Stimulated activated CD4-positive, alpha-beta T cell treated with anti-CD3 and anti-CD28 coated beads, Interleukin-1b, Interleukin-23, amount 100 ng/mL, for 1 hour (primary cell): Measurements from ENCODE around the gene SH3BP4.
A peak's percentile ranks its signal among the peaks of the same experiment; 100 is the strongest.

ENCODE experiments used
- DNase-seq, 2 donors: peaks; one replicate each; pipeline ENCODE4 v3.0.0-alpha.2; 2020; ENCODE audit warnings: low read depth in 2 of 2

Gene SH3BP4, protein sequence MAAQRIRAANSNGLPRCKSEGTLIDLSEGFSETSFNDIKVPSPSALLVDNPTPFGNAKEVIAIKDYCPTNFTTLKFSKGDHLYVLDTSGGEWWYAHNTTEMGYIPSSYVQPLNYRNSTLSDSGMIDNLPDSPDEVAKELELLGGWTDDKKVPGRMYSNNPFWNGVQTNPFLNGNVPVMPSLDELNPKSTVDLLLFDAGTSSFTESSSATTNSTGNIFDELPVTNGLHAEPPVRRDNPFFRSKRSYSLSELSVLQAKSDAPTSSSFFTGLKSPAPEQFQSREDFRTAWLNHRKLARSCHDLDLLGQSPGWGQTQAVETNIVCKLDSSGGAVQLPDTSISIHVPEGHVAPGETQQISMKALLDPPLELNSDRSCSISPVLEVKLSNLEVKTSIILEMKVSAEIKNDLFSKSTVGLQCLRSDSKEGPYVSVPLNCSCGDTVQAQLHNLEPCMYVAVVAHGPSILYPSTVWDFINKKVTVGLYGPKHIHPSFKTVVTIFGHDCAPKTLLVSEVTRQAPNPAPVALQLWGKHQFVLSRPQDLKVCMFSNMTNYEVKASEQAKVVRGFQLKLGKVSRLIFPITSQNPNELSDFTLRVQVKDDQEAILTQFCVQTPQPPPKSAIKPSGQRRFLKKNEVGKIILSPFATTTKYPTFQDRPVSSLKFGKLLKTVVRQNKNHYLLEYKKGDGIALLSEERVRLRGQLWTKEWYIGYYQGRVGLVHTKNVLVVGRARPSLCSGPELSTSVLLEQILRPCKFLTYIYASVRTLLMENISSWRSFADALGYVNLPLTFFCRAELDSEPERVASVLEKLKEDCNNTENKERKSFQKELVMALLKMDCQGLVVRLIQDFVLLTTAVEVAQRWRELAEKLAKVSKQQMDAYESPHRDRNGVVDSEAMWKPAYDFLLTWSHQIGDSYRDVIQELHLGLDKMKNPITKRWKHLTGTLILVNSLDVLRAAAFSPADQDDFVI

DNA sequence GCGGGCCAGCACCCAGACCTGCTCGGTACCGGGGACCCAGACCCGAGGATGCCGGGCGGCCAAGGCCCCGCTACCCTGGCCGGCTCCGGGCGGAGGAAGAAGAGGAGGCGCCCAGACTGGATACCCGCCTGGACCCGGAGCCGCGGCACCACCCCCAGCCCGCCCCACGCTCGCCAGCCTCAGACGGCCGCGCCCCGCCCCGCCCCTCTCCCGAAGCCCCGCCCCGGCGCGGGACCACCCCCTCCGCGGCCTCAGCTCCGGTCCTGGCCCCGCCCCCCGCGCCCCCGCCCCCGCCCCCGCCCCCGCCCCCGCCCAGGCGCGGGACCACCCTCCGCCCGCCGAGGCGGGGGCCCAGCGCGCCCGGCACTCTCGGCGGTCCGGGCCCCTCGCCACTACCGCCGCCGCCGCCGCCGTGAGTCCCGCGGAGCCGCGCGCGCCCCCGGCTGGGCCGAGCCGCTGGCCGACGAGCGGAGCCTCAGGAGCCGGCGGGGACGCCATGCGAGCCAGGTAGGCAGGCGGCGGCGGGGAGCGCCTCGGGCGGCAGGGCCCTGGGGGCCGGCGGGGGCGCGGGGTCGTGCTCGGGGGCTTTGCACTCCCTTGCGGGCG is at the start of gene SH3BP4:
Gene SH3BP4, plus strand, starts transcription at position 354 of the 606 bp plus-strand sequence. CDS start 82,986 bp downstream, outside the sequence.
- peak in 1 of 2 donors; percentile 29 for DNase-seq

DNA sequence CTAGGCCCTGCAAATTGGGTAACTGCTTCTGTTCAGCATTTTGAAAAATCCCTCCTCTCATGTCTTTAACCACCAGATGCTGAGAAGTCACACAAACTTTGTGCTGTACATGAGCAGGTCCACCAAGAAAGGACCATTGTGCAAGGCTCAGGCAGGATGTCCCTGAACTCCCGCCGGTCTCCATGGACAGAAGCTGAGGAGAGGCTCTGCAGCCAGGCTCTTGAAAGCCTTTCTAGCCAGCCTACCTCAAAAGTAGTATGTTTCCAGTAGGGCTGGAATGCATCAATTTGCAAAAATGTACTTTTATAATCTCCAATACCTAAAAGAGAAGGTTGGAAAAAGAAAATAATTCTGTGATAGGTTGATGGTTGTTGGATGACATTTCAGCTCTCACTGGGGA is 47.0 kb upstream of the SH3BP4 start:
- DNase-seq = no peak

DNA sequence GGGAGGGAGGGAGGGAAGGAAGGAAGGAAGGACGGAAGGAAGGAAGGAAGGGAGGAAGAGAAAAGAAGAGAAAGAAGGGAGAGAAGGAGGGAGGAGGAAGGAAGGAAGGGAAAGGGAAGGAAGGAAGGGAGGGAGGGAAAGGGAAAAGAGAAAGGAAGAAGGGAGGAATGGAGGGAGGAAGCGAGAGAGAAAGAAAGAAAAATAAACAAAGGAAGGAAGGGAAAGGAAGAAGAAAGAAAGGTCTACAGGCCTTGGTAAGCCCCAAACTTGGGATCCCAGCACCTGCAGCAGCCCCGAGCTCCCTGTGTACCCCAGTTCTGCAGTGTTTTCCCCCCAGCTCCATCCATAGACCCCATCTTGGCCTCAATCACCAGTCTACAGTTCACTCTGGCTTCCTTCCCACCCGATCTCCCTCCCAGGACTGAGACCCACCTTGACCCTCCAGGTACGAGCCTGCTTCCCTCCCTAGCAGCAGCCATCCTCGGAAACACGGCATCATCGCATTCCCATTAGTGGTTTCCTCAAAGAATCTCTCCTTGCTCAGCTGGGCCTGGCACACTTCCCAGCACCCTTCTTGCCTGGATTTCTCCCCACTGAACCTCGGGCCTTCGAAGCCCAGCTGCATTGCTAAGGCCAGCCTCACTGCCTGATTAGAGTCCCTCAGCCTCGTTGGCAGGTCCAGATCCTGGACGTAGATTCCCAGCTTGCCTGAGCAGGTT is 46.1 kb upstream of the SH3BP4 start:
- DNase-seq = no peak

DNA sequence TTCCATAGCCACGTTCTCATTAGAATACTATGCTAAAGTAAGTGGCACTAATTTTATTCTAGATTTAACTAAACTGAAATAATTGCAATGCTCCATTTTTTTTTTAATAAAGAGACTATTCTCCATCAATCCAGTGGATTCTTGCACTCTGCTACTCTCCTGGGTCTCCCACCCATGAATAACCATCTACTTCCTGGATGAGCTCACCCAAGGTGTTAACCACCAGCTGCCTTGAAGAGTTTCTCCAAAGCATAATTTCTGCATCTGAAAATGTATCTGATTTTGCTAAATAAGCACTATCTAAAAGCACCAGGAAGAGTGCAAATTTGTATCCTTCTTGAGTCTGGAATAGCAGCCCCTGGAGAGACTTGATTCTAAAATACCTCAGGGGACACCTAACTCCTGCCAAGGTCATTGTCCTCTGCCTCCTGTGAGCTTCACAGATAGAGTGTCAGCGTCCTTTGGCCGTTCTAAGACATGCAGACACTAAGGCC is 41.6 kb upstream of the SH3BP4 start:
- DNase-seq = no peak

DNA sequence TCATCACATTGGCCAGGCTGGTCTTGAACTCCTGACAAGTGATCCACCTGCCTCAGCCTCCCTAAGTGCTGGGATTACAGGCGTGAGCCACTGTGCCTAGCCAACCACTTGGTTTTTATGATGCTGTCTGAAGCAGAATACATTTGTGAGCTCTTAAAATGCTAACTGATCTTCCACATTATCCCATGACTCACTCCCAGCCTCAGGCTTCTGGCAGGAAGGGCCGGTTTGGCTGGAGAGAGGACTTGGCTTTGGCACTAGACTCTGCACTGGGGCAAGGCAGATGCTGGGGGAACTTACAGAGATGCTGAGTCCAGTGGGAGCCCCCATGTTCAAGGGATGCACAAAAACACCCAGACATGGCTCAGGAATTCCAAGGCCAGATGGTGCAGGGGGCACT is 40.5 kb upstream of the SH3BP4 start:
- DNase-seq = no peak

DNA sequence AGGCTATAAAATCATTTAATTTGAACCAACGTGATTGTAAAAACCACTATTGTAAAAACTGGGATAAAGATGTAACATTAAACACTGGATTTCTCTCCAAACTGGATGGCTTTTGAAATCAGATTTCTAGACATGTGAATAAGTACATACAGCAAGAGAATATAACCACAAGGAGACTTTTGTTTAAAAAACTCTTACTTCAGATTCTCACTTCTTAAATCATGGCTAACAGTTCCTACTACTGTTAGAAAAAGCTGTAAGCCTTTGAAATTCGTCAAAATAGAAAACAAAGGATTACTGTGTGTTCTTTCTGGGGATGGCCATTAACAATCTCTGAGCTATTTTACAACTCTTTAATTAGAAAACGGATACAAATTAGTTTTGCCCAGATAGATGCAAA is 39.4 kb upstream of the SH3BP4 start:
- DNase-seq = no peak

DNA sequence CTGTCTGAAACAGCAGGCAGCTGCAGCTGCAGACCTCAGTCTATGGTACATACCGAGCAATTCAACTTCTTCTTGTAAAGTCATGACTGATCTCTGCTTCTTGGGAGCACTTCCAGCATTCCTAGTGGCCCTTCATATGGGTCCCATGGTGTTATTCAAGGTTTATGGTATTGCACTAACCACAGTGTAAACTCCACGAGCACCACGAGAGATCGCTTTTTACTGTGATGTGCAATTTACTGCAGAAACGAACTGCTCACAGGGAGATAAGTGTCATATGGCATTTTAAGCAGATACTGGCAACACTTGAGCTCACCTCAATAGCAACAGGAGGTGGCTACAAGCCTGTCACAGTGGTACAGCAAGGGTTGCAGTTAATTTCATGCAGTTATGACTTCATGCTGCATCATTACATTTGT is 38.6 kb upstream of the SH3BP4 start:
- no peak for DNase-seq

DNA sequence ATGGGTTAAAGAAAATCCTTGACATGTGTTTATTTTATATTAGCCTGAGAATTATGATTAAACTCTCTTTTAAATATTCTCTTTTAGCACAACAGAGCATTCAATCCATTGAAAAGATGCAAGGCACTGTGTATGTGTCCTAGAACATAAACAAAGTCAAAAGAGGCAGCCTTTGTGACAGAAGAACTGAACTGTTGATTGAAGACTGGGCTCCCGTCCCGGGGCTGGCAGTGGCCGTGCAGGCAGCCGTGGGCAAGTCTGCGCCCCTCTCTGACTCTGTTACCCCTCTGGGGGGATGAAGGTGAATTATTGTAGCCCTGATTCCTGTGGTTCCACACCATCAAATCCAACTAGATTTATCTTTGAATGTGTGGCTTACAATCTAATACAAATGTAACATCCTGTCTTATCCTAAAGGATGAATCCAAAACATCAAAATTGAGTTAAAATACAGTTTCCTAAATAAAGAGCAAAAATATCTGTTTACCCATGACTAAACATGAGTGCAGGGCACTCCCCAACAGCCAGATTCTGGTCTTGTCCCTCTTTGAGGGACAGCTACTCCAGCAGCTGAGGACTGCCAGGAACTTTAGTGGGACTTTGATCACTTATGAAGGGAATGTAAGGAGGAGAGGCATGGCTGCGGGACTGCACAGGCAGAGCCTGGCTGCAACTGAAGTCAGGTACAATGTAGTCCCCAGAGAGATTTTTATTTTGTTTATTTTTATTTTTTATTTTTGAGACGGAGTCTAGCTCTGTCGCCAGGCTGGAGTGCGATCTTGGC is 37.3 kb upstream of the SH3BP4 start:
- DNase-seq = no peak

DNA sequence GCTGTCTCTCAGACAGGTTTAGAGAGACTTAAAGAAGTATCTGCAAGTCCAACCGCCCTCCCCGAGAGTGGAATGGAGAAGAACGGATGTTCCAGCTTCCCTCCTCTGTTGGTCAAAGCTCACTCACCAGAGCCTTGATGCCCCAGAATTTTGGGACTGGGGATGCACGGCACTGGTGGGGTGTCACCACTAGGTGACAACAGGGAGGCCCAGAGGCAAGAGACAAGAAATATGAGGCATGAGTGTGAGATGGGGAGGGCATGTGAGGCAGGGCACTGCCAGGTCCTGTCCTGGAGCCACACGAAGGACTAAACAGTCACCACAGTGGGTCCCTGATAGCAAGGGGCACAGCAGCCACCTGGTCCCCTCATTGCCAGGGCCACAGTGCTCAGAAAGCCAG is 35.1 kb upstream of the SH3BP4 start:
- DNase-seq = no peak

DNA sequence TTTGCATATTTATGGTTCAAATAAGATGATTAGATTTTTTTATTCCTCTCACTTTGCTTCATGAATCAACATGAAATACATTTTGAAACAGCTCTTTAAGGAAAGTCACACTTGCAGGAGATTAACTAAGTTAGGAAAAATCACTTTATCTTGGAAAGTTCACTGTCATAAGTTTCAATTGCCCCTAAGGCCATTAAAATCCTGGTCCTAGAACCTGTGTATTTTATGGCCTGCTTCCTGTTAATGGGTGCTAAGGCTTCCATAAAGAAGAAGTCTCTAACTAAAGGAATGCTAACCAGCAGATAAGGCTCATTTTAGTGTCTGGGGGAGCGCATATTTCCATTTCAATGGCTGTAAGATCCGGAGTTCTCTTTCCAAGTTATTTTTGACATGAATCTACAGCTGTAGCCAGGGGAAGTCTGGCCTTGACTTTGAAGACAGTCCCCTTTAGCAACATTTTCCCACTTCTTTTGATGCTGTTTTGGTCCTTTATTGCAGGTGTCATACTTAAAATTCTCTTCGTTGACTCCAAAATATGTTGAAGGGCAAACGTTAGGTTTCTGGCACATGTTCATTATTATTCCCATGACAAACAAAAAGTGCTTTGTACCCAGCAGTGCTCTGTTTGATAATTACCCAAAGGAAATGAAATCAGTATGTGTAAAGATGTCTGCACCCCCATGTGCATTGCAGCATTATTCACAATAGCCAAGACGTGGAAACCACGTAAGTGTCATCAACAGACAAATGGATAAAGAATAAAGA is 34.4 kb upstream of the SH3BP4 start:
- no peak for DNase-seq

DNA sequence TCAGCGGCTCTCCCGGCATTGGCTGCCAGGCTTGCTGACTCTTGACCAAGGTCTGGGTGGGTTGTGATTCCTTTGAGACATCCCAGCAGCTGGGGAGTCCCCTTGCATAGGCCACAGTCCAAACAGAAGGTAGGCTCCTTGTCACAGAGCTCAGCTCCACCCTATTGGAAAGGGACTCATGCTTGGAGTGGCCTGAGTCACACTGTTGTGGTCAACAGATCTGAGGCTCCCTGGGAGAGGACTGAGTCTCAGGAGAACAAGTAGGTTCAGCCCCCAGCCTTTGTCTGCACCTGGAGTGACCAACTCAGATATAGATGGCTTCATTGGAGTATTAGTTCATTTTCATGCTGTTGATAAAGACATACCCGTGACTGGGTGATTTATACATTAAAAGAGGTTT is 32.1 kb upstream of the SH3BP4 start:
- no peak for DNase-seq

DNA sequence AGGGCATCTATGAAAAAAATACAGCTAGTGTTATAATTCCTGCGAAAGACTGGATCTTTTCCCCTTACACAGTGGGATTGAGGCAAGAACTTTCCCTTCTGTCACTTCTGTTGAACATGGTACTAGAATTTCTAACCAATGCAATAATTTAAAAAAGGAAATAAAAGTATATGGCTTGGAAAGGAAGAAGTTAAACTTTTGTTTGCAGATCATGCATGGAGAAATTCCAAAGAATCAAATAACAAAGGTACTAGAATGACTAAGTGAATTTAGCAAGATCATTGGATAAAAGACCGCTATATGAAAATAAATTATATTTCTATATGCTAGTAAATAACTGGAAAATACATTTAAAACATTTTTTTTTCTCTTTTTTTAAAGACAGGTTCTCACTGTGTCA is 31.0 kb upstream of the SH3BP4 start:
- DNase-seq = no peak

DNA sequence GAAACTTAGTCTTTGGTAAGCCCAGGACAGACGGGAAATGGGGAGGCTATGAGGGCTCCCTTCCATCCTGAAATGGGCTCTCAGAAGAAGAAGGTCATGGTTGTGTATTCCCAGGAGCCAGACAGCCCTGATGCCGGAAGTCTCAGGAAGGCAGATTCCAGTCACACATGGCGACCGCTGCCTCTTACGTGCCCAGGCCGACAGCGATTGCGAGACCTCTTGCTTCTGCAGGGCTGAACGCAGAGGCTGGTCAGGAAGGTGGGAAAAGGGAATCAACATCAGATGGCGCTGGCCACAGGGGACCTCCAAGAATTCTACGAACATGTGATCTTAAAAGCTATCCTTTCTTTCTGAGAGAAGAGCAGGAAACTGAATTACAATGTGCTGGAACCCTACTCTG is 22.8 kb upstream of the SH3BP4 start:
- DNase-seq = no peak

DNA sequence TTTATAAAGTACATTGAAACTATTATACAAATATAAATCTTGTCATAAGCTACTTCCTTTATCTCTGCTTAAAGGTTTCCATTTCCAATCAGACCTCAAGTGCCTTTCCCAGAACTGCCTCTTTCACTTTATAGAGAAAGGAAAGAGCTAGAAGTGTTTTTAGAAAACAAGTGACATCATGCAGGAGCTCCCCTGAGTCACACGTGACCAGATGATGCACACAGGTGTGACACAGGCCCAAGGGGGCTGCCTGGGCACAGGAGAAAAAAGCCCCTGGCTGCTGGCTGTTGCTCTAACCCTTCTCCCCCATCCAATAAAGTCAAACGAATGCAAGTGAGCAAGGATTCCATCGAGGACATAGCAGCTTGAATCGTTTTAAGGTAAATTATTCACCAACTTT is 21.4 kb upstream of the SH3BP4 start:
- DNase-seq = no peak

DNA sequence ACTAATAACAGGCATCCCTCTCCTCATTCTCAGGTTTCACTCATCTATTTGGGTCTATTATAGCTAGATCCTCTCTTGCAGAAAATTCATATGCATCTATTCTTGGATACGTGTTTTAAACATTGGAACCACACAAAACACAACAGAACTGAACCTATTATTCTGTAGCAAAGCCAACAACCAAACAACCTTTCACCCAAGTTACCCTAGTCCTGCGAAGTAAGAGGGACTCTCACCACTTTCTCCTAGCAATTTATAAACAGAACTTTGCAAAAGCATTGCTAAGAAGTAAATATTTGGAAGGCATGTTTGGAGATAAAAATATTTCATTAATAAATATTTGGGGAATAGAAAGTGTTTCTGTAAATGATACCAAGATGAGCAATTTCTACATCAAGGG is 20.4 kb upstream of the SH3BP4 start:
- no peak for DNase-seq

DNA sequence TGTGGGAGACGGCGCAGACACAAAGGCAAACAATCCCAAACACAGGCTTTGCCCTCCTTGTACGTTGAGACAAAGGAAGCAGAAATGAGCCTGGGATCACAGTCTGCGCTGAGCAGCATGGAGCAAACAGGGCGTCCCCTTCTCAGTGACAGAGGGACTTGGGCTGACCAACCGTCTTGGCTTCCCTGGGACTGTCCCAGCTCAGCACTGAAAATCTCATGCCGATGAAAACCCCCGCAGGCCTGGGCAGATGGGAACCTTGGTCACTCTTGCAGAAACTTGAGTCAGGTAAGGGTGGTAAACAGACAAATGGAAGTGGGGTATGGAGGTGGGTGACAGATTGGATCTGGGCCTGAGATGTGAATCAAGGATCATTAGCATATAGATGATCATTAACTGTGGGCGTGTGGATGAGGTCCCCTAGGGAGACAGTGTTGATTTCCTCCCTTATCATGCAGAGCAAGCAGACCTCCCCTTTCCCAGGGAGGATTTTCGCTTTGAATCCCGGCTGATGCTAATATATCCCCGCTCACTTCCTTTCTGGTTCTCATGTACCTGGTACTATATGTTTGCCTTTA is 19.1 kb upstream of the SH3BP4 start:
- DNase-seq = no peak

DNA sequence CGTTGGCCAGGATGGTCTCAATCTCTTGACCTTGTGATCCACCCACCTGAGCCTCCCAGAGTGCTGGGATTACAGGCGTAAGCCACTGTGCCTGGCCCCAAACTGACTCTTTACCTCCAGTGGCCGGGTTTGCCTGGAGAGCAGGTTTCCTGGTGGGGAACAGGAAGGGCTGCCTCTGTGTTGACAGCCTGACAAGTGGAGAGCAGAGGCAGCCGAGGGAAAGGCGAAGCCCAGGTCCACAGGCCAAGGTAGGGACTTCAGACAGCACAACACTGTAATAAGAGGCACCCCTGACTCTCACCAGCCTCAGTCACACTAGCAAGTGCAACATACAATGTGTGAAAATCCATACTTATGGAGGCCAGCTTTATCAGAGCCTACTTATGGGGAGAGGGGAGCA is 16.5 kb upstream of the SH3BP4 start:
- no peak for DNase-seq

DNA sequence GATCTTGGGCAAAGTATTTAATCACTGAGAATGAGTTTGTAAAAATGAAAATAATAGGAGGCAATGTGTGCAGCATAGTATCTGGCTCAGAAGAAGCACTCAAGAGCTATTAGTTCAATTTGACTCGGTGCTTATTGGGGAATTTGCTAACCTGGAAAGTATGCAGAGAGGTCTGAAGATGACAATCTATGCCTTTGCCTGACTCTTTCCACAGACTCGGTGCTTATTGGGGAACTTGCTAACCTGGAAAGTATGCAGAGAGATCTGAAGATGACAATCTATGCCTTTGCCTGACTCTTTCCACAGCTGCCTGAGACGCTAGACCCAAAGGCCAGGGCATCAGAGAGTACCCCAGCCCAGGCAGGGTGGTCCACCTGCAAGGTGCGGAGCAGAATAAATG is 12.2 kb upstream of the SH3BP4 start:
- DNase-seq = no peak

DNA sequence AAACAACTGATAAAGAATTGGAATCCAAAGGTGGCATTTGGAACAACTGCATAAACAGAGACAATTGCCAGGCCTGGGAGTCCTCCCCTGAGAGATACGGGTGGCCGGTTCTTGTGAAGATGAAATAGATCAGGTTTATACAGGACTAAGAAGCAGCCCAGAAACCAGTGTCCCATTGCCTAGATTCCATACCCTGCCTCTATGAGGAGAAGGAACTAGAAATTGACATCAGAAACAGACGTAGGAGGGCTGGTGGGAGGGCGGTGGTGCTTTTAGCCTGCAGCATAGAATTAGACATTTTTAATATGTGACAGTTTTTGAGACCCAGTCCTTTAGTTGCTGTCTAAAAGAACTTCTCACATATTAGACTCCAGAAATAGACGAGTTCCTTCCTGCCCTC is 11.8 kb upstream of the SH3BP4 start:
- no peak for DNase-seq

DNA sequence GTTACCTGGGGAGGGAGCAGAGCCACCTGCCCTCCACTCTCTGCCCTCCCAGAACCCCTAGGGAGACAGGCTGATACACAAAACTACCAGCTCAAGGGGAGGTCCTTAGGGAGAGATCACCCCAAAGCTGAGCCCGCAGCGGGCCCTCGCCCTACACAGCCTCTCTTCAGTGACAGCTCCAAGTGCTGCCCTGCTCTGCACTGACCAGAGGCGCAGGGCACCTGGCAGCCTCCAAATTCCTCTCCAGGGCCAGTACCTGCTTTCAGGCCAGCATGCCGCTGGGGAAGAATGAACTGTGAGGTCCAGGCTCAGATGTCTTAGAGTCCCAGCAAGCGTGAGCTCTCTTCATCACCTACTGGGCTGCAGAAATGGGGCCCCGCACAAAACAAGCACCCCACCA is 11.3 kb upstream of the SH3BP4 start:
- no peak for DNase-seq
